MG63 (cell line): ENCODE measurements around the gene TUSC7. TPM values are rescaled to one million over a fixed set of nuclear protein-coding genes. Genes with fewer than 3 reads are reported as not detected.

Experiments used
- DNase-seq: peaks from one replicate; pipeline ENCODE4 v3.0.0-alpha.2; 2020
- H3K27me3 ChIP-seq: fragments of 250-450 bp; sonication (Bioruptor Pico); 2 replicates; pipeline ENCODE4 v1.5.1; 2020; ENCODE audit warnings: mild to moderate bottlenecking, moderate library complexity
- H3K36me3 ChIP-seq: fragments of 250-450 bp; sonication (Bioruptor Pico); 2 replicates; pipeline ENCODE4 v1.5.1; 2020; ENCODE audit warnings: mild to moderate bottlenecking, moderate library complexity
- H3K4me3 ChIP-seq: fragments of 250-450 bp; sonication (Bioruptor Pico); 2 replicates; pipeline ENCODE4 v1.5.1; 2020; ENCODE audit warnings: mild to moderate bottlenecking, moderate library complexity
- H3K9me3 ChIP-seq: fragments of 250-450 bp; sonication (Bioruptor Pico); 2 replicates; pipeline ENCODE4 v1.5.1; 2020; ENCODE audit warnings: mild to moderate bottlenecking, moderate library complexity
- total RNA-seq: library from RNA; depleted of rRNA; stranded (reverse); fragments of >200 nt; shearing (Covaris generic); gene quantifications from 2 replicates; pipeline ENCODE4 v1.2.3, GENCODE V29; 2014; ENCODE audit warnings: low replicate concordance

Gene TUSC7
- total RNA-seq, 1 experiment from 2014 or later: not detected

DNA sequence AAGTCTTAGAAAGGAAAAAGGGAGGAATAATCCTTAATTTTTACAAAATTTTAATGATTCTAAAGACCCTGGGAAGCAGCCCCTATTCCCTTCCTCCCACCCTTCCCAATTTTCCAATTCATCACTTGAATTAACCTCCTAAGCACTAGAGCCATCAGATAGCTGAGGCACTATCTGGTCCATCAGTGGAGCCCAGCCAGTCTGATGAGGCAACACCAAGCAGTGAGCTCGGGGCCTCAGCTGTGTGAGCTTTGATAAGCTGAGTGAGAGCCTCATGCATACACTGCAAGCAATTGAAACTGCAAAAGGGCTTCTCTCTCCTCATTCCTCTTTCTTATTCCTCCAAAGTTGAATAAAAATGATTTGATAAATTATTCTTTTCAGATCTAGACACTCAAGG lies 31.9 kb downstream of the TUSC7 start:
- DNase-seq: no peak
- Histone ChIP-seq H3K4me3 (no peak overlapping the region), H3K36me3 (no peaks in the 10 kb centered on the region), H3K9me3 (no peaks in the 10 kb centered on the region), H3K27me3 (no peaks in the 10 kb centered on the region)

DNA sequence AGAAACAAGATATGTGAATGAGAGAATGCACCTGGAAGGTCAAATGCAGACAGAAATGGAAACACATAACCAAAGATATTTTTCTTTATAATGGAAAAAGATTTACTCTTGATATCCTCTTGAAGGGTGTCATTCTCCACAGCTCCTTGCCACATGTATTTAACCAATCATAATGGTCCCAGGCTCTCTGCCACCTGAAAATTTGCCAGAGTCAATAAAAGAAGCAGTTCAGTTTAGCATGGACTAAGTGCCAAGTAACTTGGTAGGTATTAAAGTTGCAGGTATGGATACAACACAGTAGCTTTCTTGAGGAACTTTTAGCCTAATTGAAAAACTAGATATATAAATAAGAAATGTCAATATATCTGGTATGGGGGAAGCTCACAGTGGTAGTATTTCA lies 33.5 kb downstream of the TUSC7 start:
- no peaks in the 10 kb centered on the region for H3K27me3 ChIP-seq
- H3K9me3 ChIP-seq: no peaks in the 10 kb centered on the region
- no peak for DNase-seq
- H3K36me3 ChIP-seq: no peaks in the 10 kb centered on the region
- H3K4me3 ChIP-seq: no peak overlapping the region

DNA sequence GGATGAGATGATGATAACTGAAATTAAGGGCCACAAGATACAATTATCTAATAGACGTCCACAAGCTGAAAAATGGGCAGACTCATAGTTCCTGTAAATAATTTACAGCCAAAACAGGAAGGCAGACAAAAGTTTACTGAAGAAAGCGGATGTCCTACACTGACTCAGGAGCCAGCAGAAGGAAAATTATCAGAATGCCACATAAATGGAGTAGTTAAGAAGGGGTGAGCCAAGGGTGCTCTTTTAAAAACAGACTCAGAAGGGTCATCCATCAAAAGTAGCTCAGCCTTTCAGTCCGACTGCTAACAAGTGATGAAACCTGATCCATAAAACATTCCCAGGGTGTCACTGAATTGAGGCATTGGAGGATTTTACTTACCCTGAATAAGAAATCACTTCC lies 39.8 kb downstream of the TUSC7 start:
- Histone ChIP-seq H3K27me3 (no peaks in the 10 kb centered on the region), H3K4me3 (no peak overlapping the region)

DNA sequence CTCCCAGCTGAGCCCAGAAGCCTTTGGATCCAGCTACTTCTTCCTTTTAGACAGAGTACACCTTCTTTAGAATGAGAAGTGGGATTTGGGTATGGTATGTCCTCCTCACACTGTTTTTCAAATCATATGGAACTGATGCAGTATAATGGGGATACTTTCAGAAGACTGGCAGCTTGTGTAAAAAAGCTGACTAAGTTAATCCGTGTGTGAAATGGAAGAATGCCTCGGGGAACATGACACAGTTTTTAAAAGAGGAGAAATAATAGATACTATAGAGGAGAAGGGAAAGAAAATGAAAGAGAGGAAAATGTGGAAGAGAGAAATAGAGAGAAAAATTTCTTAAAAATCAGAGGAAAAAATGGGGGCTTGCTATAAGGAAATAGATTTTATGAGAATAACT lies 47.7 kb downstream of the TUSC7 start:
- no peaks in the 10 kb centered on the region for H3K27me3 ChIP-seq
- no peaks in the 10 kb centered on the region for H3K36me3 ChIP-seq
- no peak for DNase-seq
- no peaks in the 10 kb centered on the region for H3K9me3 ChIP-seq
- no peak overlapping the region for H3K4me3 ChIP-seq

More for the DNA sequence above, 39.8 kb downstream of the TUSC7 start:
- no peaks in the 10 kb centered on the region for H3K9me3 ChIP-seq
- no peaks in the 10 kb centered on the region for H3K36me3 ChIP-seq
- DNase-seq: no peak

DNA sequence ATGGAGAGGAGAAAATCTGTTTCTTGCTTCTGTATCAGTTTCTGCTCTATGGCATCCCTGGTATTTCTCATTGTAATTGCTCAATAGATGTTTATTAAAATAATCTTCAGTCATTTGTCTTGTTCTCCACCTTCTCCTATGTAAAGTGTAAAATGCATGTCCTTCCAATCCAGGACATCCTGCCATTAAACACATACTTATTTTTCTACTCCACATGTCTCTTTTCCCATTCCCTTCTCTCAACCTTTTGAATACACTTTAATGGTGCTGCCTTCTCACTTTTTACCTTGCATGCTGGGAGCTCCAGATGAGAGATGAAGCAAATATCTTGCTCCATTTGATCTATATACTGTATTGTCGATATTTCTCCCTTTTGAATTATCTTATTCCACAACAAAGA lies 49.7 kb downstream of the TUSC7 start:
- Histone ChIP-seq H3K36me3 (no peaks in the 10 kb centered on the region), H3K9me3 (no peaks in the 10 kb centered on the region), H3K27me3 (no peaks in the 10 kb centered on the region), H3K4me3 (no peak overlapping the region)
- DNase-seq: no peak
